CD4-positive, alpha-beta T cell (primary cell): ENCODE results near the gene ARL8A. TPM values are rescaled to one million over a fixed set of nuclear protein-coding genes. Genes with fewer than 3 reads are reported as not detected.

ENCODE experiments used
- ATAC-seq: fragments of 200-7000 bp; cut with Tn5 transposase; one replicate; pipeline ENCODE4 v1.10.0; 2022; ENCODE audit warnings: mild to moderate bottlenecking; ENCODE audit not compliant: poor library complexity
- CTCF ChIA-PET: fragments of 350-600 bp; sonication (Branson Sonifier 250); formaldehyde crosslinking; loops from one replicate; lab custom pipeline; 2021; ENCODE audit warnings: antibody characterized with exemption, inconsistent platforms; lab: Charles Lee
- POLR2A ChIA-PET: fragments of 350-600 bp; sonication (Branson Sonifier 250); formaldehyde crosslinking; loops from one replicate; lab custom pipeline; 2021; ENCODE audit warnings: antibody characterized with exemption, inconsistent platforms; lab: Charles Lee
- DNase-seq, 14 experiments: peaks; one replicate each; pipeline ENCODE4 v3.0.0-alpha.2; 2013 to 2020; ENCODE audit warnings: mixed read lengths in 2 of 14
- H3K27ac ChIP-seq, 2 donors: one replicate each; pipeline versions ENCODE4 v1.5.1 to v1.7.0; 2013; ENCODE audit warnings: low read length in 2 of 2, low read depth in 1 of 2, mild to moderate bottlenecking in 1 of 2
- H3K27me3 ChIP-seq, 2 experiments: 1 replicate in 1 of 2; 2 replicates in 1 of 2; pipeline versions ENCODE4 v1.6.1 to v1.7.0; 2013; ENCODE audit warnings: low read length in 2 of 2, control low read depth in 1 of 2, mild to moderate bottlenecking in 1 of 2, moderate library complexity in 1 of 2; ENCODE audit not compliant: insufficient read depth in 2 of 2, control insufficient read depth in 1 of 2
- H3K36me3 ChIP-seq: one replicate; pipeline ENCODE4 v1.6.1; 2013; ENCODE audit warnings: low read length, control low read depth; ENCODE audit not compliant: insufficient read depth
- H3K4me1 ChIP-seq: one replicate; pipeline ENCODE4 v1.6.1; 2013; ENCODE audit warnings: low read length, control low read depth; ENCODE audit not compliant: insufficient read depth
- H3K4me3 ChIP-seq: one replicate; pipeline ENCODE4 v1.5.1; 2013; ENCODE audit warnings: mild to moderate bottlenecking, low read length, moderate library complexity
- H3K9me3 ChIP-seq, 2 experiments: 1 replicate in 1 of 2; 2 replicates in 1 of 2; pipeline versions ENCODE4 v1.6.1 to v1.7.0; 2013; ENCODE audit warnings: low read length in 2 of 2, mild to moderate bottlenecking in 2 of 2, control low read depth in 1 of 2, moderate library complexity in 1 of 2; ENCODE audit not compliant: control insufficient read depth in 1 of 2, insufficient read depth in 1 of 2
- H3K27ac Mint-ChIP-seq: one replicate; pipeline ENCODE4 v1.8.0; 2020; ENCODE audit warnings: mixed read lengths
- H3K27me3 Mint-ChIP-seq: one replicate; pipeline ENCODE4 v1.8.0; 2021; ENCODE audit warnings: mixed read lengths
- H3K36me3 Mint-ChIP-seq: one replicate; pipeline ENCODE4 v1.8.0; 2021; ENCODE audit warnings: low read depth, mixed read lengths
- H3K4me1 Mint-ChIP-seq: one replicate; pipeline ENCODE4 v1.8.0; 2021; ENCODE audit warnings: low read depth, mixed read lengths
- H3K4me3 Mint-ChIP-seq: one replicate; pipeline ENCODE4 v1.8.0; 2020; ENCODE audit warnings: mild to moderate bottlenecking, mixed read lengths
- H3K9me3 Mint-ChIP-seq: one replicate; pipeline ENCODE4 v1.8.0; 2020; ENCODE audit warnings: mixed read lengths
- intact Hi-C, 2 experiments: fragments of 100-400 bp; cut with DNase I in 1 of 2; cut with micrococcal nuclease in 1 of 2; formaldehyde crosslinking; loops; one replicate each; pipeline versions ENCODE4 v1.15.1 to v1.9.0; 2023 to 2025; cut with DNase I, micrococcal nuclease
- total RNA-seq, 174 experiments: library from RNA in 2 of 174; stranded (reverse) in 2 of 174; gene quantifications; one replicate each; pipeline ENCODE4 v1.2.3 and lab custom pipeline; 2021 to 2026
- TF ChIP-seq, protein P1 (sequence below): fragments of 200-600 bp; IDR thresholded peaks from one replicate; pipeline ENCODE4 v1.8.0; 2022; ENCODE audit warnings: antibody characterized with exemption, mild to moderate bottlenecking

Gene ARL8A
- total RNA-seq, 2 experiments from 2014 or later = 73.5 to 73.8 TPM

DNA sequence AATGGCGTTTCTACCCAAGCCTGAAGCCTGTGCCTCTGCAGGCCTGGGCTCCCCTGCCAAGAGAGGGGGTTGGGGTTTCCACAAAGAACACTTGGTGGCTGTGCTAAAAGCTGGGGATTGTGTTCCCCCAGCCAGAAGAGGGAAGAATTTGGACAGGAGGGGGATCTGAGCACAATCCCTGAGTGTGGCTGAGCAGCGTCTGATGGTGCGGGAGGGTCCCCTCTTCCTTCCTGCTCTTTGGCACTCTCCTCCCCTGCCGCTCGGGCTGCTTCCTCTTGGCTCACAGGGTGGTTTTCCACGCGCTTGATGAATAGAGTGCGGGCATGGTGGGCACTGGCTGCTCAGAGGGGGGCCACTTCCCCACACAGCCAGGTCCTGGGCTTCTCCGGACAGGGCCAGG lies 18.1 kb downstream of the ARL8A start:
- peaks cover under 1% of the 10 kb centered on the region for H3K4me1 ChIP-seq
- DNase-seq (no peak), ATAC-seq (no peak)
- peaks cover 0 to 2% of the 10 kb centered on the region in 2 experiments for H3K27me3 ChIP-seq
- no peak overlapping the region for H3K27ac Mint-ChIP-seq
- no peak overlapping the region for H3K4me3 Mint-ChIP-seq
- H3K36me3 Mint-ChIP-seq = no peaks in the 10 kb centered on the region
- TF ChIP-seq, protein P1, sequence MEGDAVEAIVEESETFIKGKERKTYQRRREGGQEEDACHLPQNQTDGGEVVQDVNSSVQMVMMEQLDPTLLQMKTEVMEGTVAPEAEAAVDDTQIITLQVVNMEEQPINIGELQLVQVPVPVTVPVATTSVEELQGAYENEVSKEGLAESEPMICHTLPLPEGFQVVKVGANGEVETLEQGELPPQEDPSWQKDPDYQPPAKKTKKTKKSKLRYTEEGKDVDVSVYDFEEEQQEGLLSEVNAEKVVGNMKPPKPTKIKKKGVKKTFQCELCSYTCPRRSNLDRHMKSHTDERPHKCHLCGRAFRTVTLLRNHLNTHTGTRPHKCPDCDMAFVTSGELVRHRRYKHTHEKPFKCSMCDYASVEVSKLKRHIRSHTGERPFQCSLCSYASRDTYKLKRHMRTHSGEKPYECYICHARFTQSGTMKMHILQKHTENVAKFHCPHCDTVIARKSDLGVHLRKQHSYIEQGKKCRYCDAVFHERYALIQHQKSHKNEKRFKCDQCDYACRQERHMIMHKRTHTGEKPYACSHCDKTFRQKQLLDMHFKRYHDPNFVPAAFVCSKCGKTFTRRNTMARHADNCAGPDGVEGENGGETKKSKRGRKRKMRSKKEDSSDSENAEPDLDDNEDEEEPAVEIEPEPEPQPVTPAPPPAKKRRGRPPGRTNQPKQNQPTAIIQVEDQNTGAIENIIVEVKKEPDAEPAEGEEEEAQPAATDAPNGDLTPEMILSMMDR = no peak
- ChIA-PET CTCF (no interaction called here), POLR2A (no interaction called here)
- H3K4me3 ChIP-seq = no peak overlapping the region
- H3K4me1 Mint-ChIP-seq = no peaks in the 10 kb centered on the region
- no peaks in the 10 kb centered on the region for H3K9me3 ChIP-seq
- intact Hi-C loops = no loop called here
- peaks cover 17% of the 10 kb centered on the region for H3K27me3 Mint-ChIP-seq
- no peaks in the 10 kb centered on the region for H3K36me3 ChIP-seq
- H3K27ac ChIP-seq = no peak overlapping the region
- no peaks in the 10 kb centered on the region for H3K9me3 Mint-ChIP-seq

DNA sequence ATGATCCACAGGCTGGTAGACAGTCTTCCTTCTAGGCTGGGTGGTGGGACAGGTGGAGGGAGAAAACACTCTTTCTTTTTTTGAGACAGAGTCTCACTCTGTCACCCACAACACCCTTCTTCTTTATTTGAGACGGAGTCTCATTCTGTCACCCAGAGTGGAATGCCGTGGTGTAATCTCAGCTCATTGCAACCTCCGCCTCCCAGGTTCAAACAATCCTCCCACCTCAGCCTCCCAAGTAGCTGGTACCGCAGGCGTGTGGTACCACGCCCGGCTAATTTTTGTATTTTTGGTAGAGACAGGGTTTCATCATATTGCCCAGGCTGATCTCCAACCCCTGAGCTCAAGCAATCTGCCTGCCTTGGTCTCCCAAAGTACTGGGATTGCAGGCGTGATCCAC lies 18.9 kb downstream of the ARL8A start:
- CTCF ChIA-PET = no interaction called here

DNA sequence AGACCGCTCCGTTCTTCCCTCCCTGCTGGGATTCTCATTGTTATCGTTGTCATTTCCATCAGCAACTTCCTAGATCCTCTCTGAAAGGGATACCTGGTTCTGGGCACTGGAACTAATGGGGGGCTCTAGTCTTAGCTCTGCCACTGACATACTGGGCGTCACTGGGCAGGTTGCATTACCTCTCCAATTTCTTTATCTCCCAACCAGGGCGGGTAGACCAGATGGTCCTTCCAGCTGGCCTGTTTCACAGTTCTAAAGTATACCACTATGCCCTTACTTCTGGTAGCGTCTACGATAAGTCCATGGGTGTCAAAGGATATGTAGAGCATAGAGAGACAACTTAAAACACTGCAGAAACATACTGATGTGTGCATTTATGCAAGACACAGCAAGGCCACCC lies 20.4 kb downstream of the ARL8A start:
- intact Hi-C loops = no loop called here

More for the DNA sequence above, 18.9 kb downstream of the ARL8A start:
- intact Hi-C loops = no loop called here
- no peaks in the 10 kb centered on the region for H3K36me3 ChIP-seq
- no peaks in the 10 kb centered on the region for H3K4me1 ChIP-seq
- no peak for DNase-seq
- no peak overlapping the region for H3K27ac Mint-ChIP-seq
- H3K27ac ChIP-seq = no peak overlapping the region
- POLR2A ChIA-PET = no interaction called here
- no peak overlapping the region for H3K4me3 ChIP-seq
- H3K9me3 Mint-ChIP-seq = no peaks in the 10 kb centered on the region
- TF ChIP-seq, protein P1 = no peak
- H3K4me3 Mint-ChIP-seq = no peak overlapping the region
- peaks cover 20% of the 10 kb centered on the region for H3K27me3 Mint-ChIP-seq
- no peaks in the 10 kb centered on the region for H3K36me3 Mint-ChIP-seq
- H3K9me3 ChIP-seq = no peaks in the 10 kb centered on the region
- H3K27me3 ChIP-seq = peaks cover 0 to 2% of the 10 kb centered on the region in 2 experiments
- H3K4me1 Mint-ChIP-seq = no peaks in the 10 kb centered on the region
- ATAC-seq = no peak

More for the DNA sequence above, 20.4 kb downstream of the ARL8A start:
- no peaks in the 10 kb centered on the region for H3K36me3 Mint-ChIP-seq
- H3K4me3 Mint-ChIP-seq = no peak overlapping the region
- H3K9me3 Mint-ChIP-seq = no peaks in the 10 kb centered on the region
- DNase-seq (no peak), ATAC-seq (no peak)
- no peaks in the 10 kb centered on the region for H3K4me1 ChIP-seq
- H3K27ac ChIP-seq = no peak overlapping the region
- no peaks in the 10 kb centered on the region for H3K9me3 ChIP-seq
- no peaks in the 10 kb centered on the region for H3K4me1 Mint-ChIP-seq
- CTCF ChIA-PET = no interaction called here
- H3K27ac Mint-ChIP-seq = no peak overlapping the region
- H3K36me3 ChIP-seq = no peaks in the 10 kb centered on the region
- H3K4me3 ChIP-seq = no peak overlapping the region
- peaks cover 0 to 2% of the 10 kb centered on the region in 2 experiments for H3K27me3 ChIP-seq
- TF ChIP-seq, protein P1 = no peak
- H3K27me3 Mint-ChIP-seq = peaks cover 20% of the 10 kb centered on the region
- POLR2A ChIA-PET = no interaction called here
